Neuron (in vitro differentiated cells): ENCODE results near the gene WDR45B.

Experiments
- H2AFZ ChIP-seq: one replicate; pipeline ENCODE4 v1.6.1; 2013; ENCODE audit warnings: low read depth, mild to moderate bottlenecking, inconsistent platforms, low read length, moderate library complexity
- H3K27me3 ChIP-seq: one replicate; pipeline ENCODE4 v1.6.1; 2013; ENCODE audit warnings: low read length; ENCODE audit not compliant: insufficient read depth
- H3K36me3 ChIP-seq: one replicate; pipeline ENCODE4 v1.6.1; 2013; ENCODE audit warnings: low read length; ENCODE audit not compliant: insufficient read depth
- H3K4me1 ChIP-seq: one replicate; pipeline ENCODE4 v1.6.1; 2013; ENCODE audit warnings: low read length; ENCODE audit not compliant: insufficient read depth
- H3K4me3 ChIP-seq: 2 replicates; pipeline ENCODE4 v1.5.1; 2013; ENCODE audit warnings: mild to moderate bottlenecking, low read length, moderate library complexity
- H3K9me3 ChIP-seq: one replicate; pipeline ENCODE4 v1.6.1; 2013; ENCODE audit warnings: low read length

The WDR45B gene

DNA sequence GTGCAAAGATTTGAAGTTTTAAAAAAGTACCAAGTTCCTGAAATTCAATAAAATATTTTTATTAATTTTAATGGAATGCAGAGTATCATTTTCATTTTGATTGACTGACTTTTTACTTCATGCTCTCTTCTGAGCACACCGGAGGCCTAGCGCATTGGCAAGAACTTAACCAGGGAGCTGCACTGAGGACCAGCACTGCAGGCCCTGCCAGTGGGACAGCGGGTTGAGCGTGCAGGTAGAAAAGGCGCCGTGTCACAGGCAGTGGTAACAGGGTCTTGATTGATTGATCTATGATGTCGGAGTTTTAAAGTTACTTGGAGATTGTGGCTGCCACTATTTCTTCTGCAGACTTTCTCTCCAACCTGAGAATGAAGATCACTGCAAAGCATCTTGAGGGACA is 43.7 kb downstream of the WDR45B start:
- no peak overlapping the region for H3K4me3 ChIP-seq
- H2AFZ ChIP-seq: no peak overlapping the region

GRCh38 chr17:82603981-82604448 is 44.2 kb downstream of the WDR45B start:
- Histone ChIP-seq H2AFZ (no peak overlapping the region), H3K4me1 (no peaks in the 10 kb centered on the region), H3K36me3 (peaks cover 65% of the 10 kb centered on the region), H3K4me3 (no peak overlapping the region), H3K9me3 (no peaks in the 10 kb centered on the region), H3K27me3 (no peaks in the 10 kb centered on the region)

More for the DNA sequence above, 43.7 kb downstream of the WDR45B start:
- Histone ChIP-seq H3K9me3 (peaks cover 2% of the 10 kb centered on the region), H3K4me1 (no peaks in the 10 kb centered on the region), H3K27me3 (no peaks in the 10 kb centered on the region), H3K36me3 (peaks cover 61% of the 10 kb centered on the region)

DNA sequence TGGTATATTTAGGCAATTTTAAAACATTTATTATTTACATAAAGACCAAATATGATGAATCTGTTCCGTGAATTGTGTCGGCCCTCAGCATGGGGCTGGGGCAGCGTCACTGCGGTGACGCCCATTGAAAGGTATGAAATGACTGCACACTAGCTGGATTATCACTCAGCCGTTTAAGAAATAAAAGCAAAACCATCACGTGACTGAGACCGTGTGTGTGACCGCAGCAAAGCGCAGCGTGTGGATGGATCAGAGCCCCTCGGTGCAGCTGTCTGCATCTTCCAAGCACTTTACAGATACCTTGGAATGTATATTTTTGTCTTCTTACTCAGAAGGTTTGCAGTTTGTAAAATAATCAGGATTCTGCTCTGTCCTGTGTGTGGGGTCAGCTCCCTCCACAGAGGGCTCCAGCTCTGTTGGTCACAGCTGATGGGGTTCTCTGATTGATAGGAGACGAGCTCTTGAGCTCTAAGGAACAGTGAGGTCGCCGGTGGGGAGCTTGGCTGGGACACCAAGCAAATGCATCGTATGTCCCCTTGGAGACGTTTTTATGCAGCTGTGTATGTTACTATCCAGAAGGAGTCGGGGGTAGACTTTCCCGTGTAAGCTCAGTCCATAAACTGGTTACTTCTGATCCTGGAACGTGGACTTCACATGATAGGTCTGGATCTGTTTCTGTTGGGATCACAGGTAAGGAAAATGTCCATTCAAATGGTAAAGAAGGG is 45.1 kb downstream of the WDR45B start:
- Histone ChIP-seq H3K27me3 (no peaks in the 10 kb centered on the region), H3K9me3 (no peaks in the 10 kb centered on the region), H3K36me3 (peaks cover 68% of the 10 kb centered on the region), H3K4me3 (no peak overlapping the region), H2AFZ (no peak overlapping the region), H3K4me1 (no peaks in the 10 kb centered on the region)

DNA sequence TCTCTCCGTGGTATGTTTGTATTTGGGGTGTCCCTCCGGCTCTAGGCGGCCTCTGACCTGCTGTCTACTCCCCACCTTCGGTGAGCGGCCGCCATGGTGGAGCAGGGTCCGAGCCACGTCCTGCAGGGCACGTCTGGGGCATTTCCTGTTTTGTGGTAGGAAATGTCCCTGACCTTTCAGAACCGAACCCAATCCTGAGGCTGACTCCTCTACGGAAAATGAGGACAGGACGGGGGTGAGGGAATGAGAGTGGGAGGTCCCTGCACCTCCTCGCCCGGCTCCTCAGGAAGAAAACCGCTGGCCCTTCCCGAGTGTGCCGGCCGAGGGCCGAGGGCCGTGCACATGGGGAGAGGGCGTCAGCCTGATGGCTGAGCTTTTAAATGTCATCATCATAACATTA is 45.8 kb downstream of the WDR45B start:
- Histone ChIP-seq H2AFZ (no peak overlapping the region), H3K27me3 (no peaks in the 10 kb centered on the region), H3K36me3 (peaks cover 66% of the 10 kb centered on the region), H3K4me1 (no peaks in the 10 kb centered on the region), H3K4me3 (no peak overlapping the region), H3K9me3 (no peaks in the 10 kb centered on the region)

GRCh38 chr17:82601447-82602000 is 46.7 kb downstream of the WDR45B start:
- Histone ChIP-seq H3K9me3 (no peaks in the 10 kb centered on the region), H3K27me3 (no peaks in the 10 kb centered on the region), H3K4me1 (no peaks in the 10 kb centered on the region), H3K4me3 (no peak overlapping the region), H2AFZ (no peak overlapping the region), H3K36me3 (peaks cover 74% of the 10 kb centered on the region)

- Histone ChIP-seq H3K36me3 (peaks cover 74% of the 10 kb centered on the region), H3K27me3 (no peaks in the 10 kb centered on the region), H3K4me3 (no peak overlapping the region), H2AFZ (no peak overlapping the region), H3K9me3 (no peaks in the 10 kb centered on the region), H3K4me1 (no peaks in the 10 kb centered on the region)
Measured at GRCh38 chr17:82600731-82601446, 47.4 kb downstream of the WDR45B start.

- no peak overlapping the region for H2AFZ ChIP-seq
- H3K27me3 ChIP-seq: no peaks in the 10 kb centered on the region
- no peak overlapping the region for H3K4me3 ChIP-seq
- no peaks in the 10 kb centered on the region for H3K9me3 ChIP-seq
- peaks cover 83% of the 10 kb centered on the region for H3K36me3 ChIP-seq
- H3K4me1 ChIP-seq: no peaks in the 10 kb centered on the region
Measured at GRCh38 chr17:82599674-82600661, 48.3 kb downstream of the WDR45B start.

DNA sequence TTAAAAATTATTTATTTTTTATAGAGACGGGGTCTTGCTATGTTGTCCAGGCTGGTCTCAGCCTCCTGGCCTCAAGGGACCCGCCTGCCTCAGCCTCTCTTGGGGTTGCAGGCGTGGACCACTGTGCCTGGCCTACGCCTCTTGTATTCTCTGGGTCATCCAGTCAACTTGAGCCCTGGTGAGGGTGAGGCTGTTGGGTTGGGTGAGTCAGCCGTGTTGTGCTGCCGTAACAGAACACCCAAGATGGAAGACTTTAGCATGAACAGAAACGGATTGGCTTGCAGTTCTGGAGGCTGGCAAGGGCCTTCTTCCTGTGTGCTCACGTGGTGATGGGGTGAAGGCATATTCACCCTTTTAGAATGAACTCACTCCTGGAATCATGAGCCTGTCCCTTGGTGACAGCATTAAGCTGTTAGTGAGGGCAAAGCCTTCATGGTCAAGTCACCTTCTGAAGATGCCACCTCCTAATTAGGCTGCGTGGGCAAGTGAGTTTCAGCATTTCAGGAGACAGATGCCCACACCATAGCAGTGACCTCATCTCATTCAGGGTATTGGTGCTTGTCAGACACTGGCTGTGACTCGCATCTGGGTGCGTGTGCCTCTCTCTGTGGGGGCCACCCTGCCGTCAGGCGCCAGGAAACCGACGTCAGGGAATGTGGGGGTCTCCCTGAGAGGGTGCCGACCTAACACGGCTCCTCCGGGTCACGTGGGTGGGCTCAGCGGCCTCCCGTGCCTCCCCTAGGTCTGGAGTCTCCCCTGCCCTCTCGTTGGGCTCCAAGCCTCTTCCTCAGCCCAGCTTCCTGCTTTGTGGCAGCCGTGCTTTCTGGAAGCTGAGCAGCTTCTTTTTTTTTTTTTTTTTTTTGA is 49.8 kb downstream of the WDR45B start:
- Histone ChIP-seq H3K36me3 (peaks cover 78% of the 10 kb centered on the region), H3K27me3 (no peaks in the 10 kb centered on the region), H3K4me3 (no peak overlapping the region), H3K9me3 (no peaks in the 10 kb centered on the region), H3K4me1 (peaks cover 1% of the 10 kb centered on the region), H2AFZ (no peak overlapping the region)

DNA sequence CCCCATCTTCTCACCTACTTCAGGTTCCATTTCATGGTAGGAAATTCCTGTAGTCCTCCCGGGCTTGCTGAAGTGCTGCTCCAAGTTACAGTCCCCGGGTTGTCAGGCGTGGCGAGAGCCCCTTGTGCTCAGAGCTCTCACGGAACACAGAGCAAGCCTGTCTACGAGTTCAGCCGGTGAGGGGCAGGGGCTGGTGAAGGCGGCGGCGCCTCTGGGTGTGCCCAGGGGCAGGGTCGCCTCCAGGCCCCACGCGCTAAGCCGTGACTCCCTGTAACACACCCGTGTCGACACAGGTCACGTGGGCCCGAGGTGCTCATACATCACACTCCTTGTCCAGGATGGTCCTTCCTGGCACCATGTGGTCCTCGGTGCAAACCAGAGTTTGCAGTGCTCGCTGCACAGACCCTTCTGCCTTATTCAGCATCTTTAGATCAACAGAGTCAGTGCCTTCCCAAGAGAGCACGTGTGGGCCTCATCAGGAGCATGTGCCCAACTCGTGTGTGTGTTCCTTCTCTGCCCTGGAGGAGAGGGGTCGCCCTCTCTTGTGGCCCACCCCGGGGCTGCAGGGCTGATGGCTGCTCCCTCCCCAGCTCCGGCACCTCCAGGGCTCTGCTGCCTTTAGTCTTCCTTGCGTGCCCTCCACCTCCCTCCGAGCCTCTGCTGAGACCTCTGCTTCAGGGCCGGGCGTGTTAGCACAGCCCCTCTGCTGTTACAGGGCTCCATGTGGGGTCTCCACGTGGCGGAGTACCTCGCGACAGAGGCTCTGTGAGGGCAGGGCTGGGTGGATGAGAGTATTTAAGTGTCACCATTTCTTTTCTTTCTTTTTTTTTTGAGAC is 51.2 kb downstream of the WDR45B start:
- H3K4me1 ChIP-seq: peaks cover 6% of the 10 kb centered on the region
- peaks cover 70% of the 10 kb centered on the region for H3K36me3 ChIP-seq
- H3K4me3 ChIP-seq: no peak overlapping the region
- no peak overlapping the region for H2AFZ ChIP-seq
- H3K9me3 ChIP-seq: no peaks in the 10 kb centered on the region
- H3K27me3 ChIP-seq: no peaks in the 10 kb centered on the region

DNA sequence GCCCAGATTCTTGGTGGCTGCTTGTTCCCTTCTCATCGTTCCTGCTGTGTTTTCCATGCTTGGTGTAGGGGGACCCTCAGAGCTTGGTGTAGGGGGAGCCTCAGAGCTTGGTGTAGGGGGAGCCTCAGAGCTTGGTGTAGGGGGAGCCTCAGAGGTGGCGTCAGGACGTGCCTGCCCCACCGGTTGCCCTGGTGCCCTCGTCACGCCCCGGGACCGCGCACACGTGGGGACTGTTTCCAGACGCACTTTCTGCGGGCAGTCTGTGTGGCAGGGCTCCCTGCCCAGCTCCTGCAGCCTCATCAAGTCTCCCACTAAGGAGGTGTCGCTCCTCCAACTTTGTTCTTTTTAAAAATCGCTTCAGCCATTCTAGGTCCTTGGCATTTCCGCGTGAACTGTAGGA is 51.9 kb downstream of the WDR45B start:
- Histone ChIP-seq H3K9me3 (no peaks in the 10 kb centered on the region), H3K27me3 (no peaks in the 10 kb centered on the region), H3K4me1 (peaks cover 6% of the 10 kb centered on the region), H3K36me3 (peaks cover 63% of the 10 kb centered on the region), H3K4me3 (no peak overlapping the region), H2AFZ (no peak overlapping the region)

DNA sequence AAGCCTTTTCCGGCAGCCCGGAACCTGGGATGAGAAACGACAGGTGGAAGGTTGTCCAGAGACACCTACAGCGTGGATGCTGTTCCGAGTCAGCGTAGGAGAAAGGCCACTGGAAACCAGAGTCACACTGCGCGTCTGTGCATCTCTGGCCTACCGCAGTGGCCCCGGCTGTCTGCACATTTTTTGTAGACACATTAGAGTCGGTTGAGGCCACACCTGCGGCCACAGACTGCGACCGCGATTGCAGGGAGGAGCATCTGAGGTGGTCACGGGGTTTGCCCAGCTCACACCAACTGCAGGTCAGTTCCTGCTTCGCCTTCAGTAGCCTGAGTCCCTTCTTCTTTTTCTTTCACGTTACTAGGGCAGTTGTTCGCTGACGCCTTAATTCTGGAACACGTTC is 52.4 kb downstream of the WDR45B start:
- peaks cover 6% of the 10 kb centered on the region for H3K4me1 ChIP-seq
- H3K9me3 ChIP-seq: no peaks in the 10 kb centered on the region
- H3K27me3 ChIP-seq: no peaks in the 10 kb centered on the region
- H3K4me3 ChIP-seq: no peak overlapping the region
- H2AFZ ChIP-seq: no peak overlapping the region
- H3K36me3 ChIP-seq: peaks cover 62% of the 10 kb centered on the region
